HepG2 (cell line): Measurements from ENCODE around the gene TUBA1A. TPM values are rescaled to one million over a fixed set of nuclear protein-coding genes. Genes with fewer than 3 reads are reported as not detected.

Source experiments
- ATAC-seq: fragments of 200-7000 bp; cut with Tn5 transposase; 3 replicates; pipeline ENCODE4 v1.9.1; 2020; ENCODE audit warnings: mild to moderate bottlenecking, moderate library complexity
- BruUV-seq: library from RNA; stranded (reverse); fragments of 400-500 nt; replicated peaks from 2 replicates; lab custom pipeline; 2021; lab: Mats Ljungman, UMichigan
- CTCF ChIA-PET: fragments of 300-600 bp; formaldehyde crosslinking; extraction: SDS; loops from one replicate; lab custom pipeline; 2021; ENCODE audit warnings: low total read pairs, inconsistent platforms, low intra/inter-chr PET ratio; lab: Yijun Ruan, JAX
- POLR2A ChIA-PET: fragments of 350-600 bp; sonication (Branson Sonifier 250); formaldehyde crosslinking; loops from one replicate; lab custom pipeline; 2020; ENCODE audit warnings: antibody characterized with exemption, inconsistent platforms; lab: Yijun Ruan, JAX
- DNase-seq: peaks from one replicate; pipeline ENCODE4 v3.0.0-alpha.2; 2015; ENCODE audit warnings: low spot score
- FAIRE-seq: peaks from 3 replicates; lab custom pipeline; 2011; peaks lifted over from hg19 to GRCh38; lab: Jason Lieb, UNC
- H2AFZ ChIP-seq: one replicate; pipeline ENCODE4 v1.6.1; 2011; ENCODE audit warnings: low read length, inconsistent platforms
- H3K27ac ChIP-seq: fragments of 300-600 bp; 3 replicates; pipeline ENCODE4 v1.8.0; 2011; ENCODE audit warnings: mixed run types, mild to moderate bottlenecking, mixed read lengths, low read length, inconsistent platforms; ENCODE audit not compliant: insufficient read depth; ENCODE audit errors: extremely low read length
- H3K27me3 ChIP-seq, 2 experiments: fragments of 200-600 bp in 1 of 2; 2 replicates in 1 of 2; 3 replicates in 1 of 2; pipeline versions ENCODE4 v1.6.0 to v1.8.0; 2011; ENCODE audit warnings: low read length in 2 of 2, mild to moderate bottlenecking in 2 of 2, moderate library complexity in 2 of 2, inconsistent platforms in 1 of 2; ENCODE audit not compliant: insufficient read depth in 2 of 2, control insufficient read depth in 1 of 2
- H3K36me3 ChIP-seq, 2 experiments: fragments of 200-600 bp in 1 of 2; replicated peaks in 1 of 2; 2 replicates in 1 of 2; 3 replicates in 1 of 2; pipeline versions ENCODE4 v1.5.1 to v1.8.0; 2011; ENCODE audit warnings: low read length in 2 of 2, inconsistent platforms in 1 of 2; ENCODE audit not compliant: insufficient read depth in 2 of 2, control insufficient read depth in 1 of 2
- H3K4me1 ChIP-seq: 2 replicates; pipeline ENCODE4 v1.5.1; 2012; ENCODE audit warnings: low read length, inconsistent platforms; ENCODE audit not compliant: insufficient read depth
- H3K4me2 ChIP-seq: 2 replicates; pipeline ENCODE4 v1.6.0; 2011; ENCODE audit warnings: low read depth, low read length, inconsistent platforms
- H3K4me3 ChIP-seq, 3 experiments: fragments of 200-600 bp in 1 of 3; sonication (generic), shearing (Covaris generic) in 1 of 3; replicated peaks in 1 of 3; 2 replicates each; pipeline ENCODE4 v1.5.1; 2011 to 2016; ENCODE audit warnings: low read length in 3 of 3, inconsistent platforms in 2 of 3, low read depth in 2 of 3, mild to moderate bottlenecking in 2 of 3, control low read depth in 1 of 3, mixed read lengths in 1 of 3; ENCODE audit not compliant: insufficient read depth in 1 of 3
- H3K79me2 ChIP-seq: one replicate; pipeline ENCODE4 v1.6.1; 2011; ENCODE audit warnings: low read length, inconsistent platforms; ENCODE audit not compliant: insufficient read depth
- H3K9ac ChIP-seq: 2 replicates; pipeline ENCODE4 v1.6.0; 2011; ENCODE audit warnings: mild to moderate bottlenecking, low read depth, low read length, inconsistent platforms; ENCODE audit not compliant: insufficient read depth
- H3K9me3 ChIP-seq: 2 replicates; pipeline ENCODE4 v1.5.1; 2012; ENCODE audit warnings: mild to moderate bottlenecking, low read length
- H4K20me1 ChIP-seq: 2 replicates; pipeline ENCODE4 v1.6.0; 2011; ENCODE audit warnings: inconsistent platforms, mild to moderate bottlenecking, low read length, moderate library complexity; ENCODE audit not compliant: insufficient read depth
- HES4 ChIP-seq: sonication (generic); formaldehyde crosslinking; IDR thresholded peaks from 2 replicates; pipeline ENCODE4 v1.9.0; 2021; ENCODE audit warnings: mild to moderate bottlenecking, missing genetic modification reagents, borderline replicate concordance
- JUND ChIP-seq: sonication (generic); formaldehyde crosslinking; IDR thresholded peaks from 2 replicates; pipeline ENCODE4 v1.8.0; 2022; ENCODE audit warnings: mild to moderate bottlenecking, missing genetic modification reagents
- KDM2A ChIP-seq: sonication (generic); formaldehyde crosslinking; IDR thresholded peaks from 2 replicates; pipeline ENCODE4 v1.4.0; 2020; ENCODE audit warnings: low read depth, missing genetic modification reagents, borderline replicate concordance
- MIER2 ChIP-seq: IDR thresholded peaks from 2 replicates; pipeline ENCODE4 v1.6.1; 2016; ENCODE audit warnings: missing biosample characterization, missing genetic modification reagents
- MTF1 ChIP-seq: sonication (generic); formaldehyde crosslinking; IDR thresholded peaks from 2 replicates; pipeline ENCODE4 v1.5.0; 2020; ENCODE audit warnings: missing genetic modification reagents
- NCOA2 ChIP-seq: sonication (generic); formaldehyde crosslinking; IDR thresholded peaks from 2 replicates; pipeline ENCODE4 v1.8.0; 2022; ENCODE audit warnings: inconsistent platforms
- ZNF138 ChIP-seq: sonication (generic); formaldehyde crosslinking; IDR thresholded peaks from 2 replicates; pipeline ENCODE4 v1.5.0; 2020; ENCODE audit warnings: mild to moderate bottlenecking, low read depth, missing genetic modification reagents
- ZNF329 ChIP-seq: sonication (generic); formaldehyde crosslinking; IDR thresholded peaks from 2 replicates; pipeline ENCODE4 v1.9.0; 2021; ENCODE audit warnings: low read depth, mild to moderate bottlenecking, missing genetic modification reagents
- ZNF75D ChIP-seq: sonication (generic); formaldehyde crosslinking; IDR thresholded peaks from 2 replicates; pipeline ENCODE4 v1.8.1; 2023; ENCODE audit warnings: missing genetic modification reagents, mild to moderate bottlenecking, borderline replicate concordance
- WGBS: methylation state at CpG from one replicate; pipeline ENCODE4 v1.1.6; 2017; ENCODE audit warnings: low lambda C conversion rate; 5-methylcytosine and 5-hydroxymethylcytosine counted together
- in situ Hi-C: cut with HindIII; loops from 2 replicates; pipeline ENCODE4 v1.10.0; 2017; ENCODE audit warnings: low pct_unique_long_range_greater_than_20kb; ENCODE audit not compliant: extremely low pct_ligation_motif_present
- intact Hi-C: fragments of 100-400 bp; cut with micrococcal nuclease; formaldehyde crosslinking; loops from one replicate; pipeline ENCODE4 v1.10.0; 2022; ENCODE audit not compliant: unreplicated experiment
- polyA plus RNA-seq, 8 experiments: library from polyadenylated mRNA; depleted of rRNA in 3 of 8; stranded (reverse) in 7 of 8; unstranded in 1 of 8; fragments of >200 nt; fragmentation: Illumina TruSeq in 4 of 8; extraction: Trizol in 4 of 8; gene quantifications; 2 replicates each; pipeline versions ENCODE4 v1.2.1 to v1.2.3, GENCODE V29; 2011 to 2016; ENCODE audit warnings: low read depth in 4 of 8, missing spikeins in 1 of 8, mixed read lengths in 1 of 8; ENCODE audit not compliant: insufficient read depth in 1 of 8
- total RNA-seq, 5 experiments: library from RNA; depleted of rRNA; stranded (reverse); fragments of >200 nt; fragmentation: Illumina TruSeq; extraction: Trizol; gene quantifications; 2 replicates each; pipeline ENCODE4 v1.2.3, GENCODE V29; 2016; ENCODE audit warnings: low read depth in 1 of 5
- TF ChIP-seq, protein P1 (sequence below): IDR thresholded peaks from 2 replicates; pipeline ENCODE4 v1.6.1; 2016
- TF ChIP-seq, protein P2 (sequence below): sonication (generic); formaldehyde crosslinking; IDR thresholded peaks from 2 replicates; pipeline ENCODE4 v1.5.0; 2020; ENCODE audit warnings: mild to moderate bottlenecking, missing genetic modification reagents

The TUBA1A gene
- total and polyA plus RNA-seq, 2 of the 13 experiments (the other 11 are each of a cell fraction or from before 2014, with no cell fraction given): 20.7 to 24.8 TPM

DNA sequence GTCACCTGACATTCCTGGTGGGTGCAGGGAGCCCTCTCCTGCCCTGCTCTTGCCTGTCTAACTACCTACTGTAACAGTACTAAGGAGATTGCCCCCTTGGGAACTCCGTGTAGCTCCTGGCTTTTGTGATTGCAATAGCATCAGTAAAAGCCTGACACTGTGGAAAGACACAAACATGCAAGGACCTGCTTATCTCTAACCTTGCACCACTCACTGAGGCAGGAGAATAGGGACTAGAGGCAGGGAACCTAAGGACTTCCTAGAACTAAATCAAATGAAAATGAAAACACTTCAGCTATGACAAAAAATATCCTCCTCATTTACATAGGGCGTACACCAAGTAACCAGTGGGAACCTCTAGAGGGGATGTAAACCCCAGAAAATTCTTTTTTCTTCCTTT, 28.5 kb downstream of the TUBA1A start:
- Histone ChIP-seq H3K4me3 (no peak overlapping the region), H3K27ac (no peak overlapping the region), H3K4me1 (no peaks in the 10 kb centered on the region), H2AFZ (no peak overlapping the region), H3K9me3 (no peaks in the 10 kb centered on the region), H3K79me2 (no peaks in the 10 kb centered on the region), H4K20me1 (no peaks in the 10 kb centered on the region), H3K9ac (no peak overlapping the region), H3K27me3 (no peaks in the 10 kb centered on the region; a peak in 2 of 5 replicates), H3K36me3 (no peaks in the 10 kb centered on the region), H3K4me2 (no peak overlapping the region)
- intact Hi-C loops: no loop called here
- 33% methylated on average over 2 of the region's 2 CpGs for WGBS
- BruUV-seq: no TSS peak
- DNase-seq (no peak), ATAC-seq (no peak), FAIRE-seq (no peak)
- no peak for TF ChIP-seq JUND (CRISPR knock-in tag)
- TF ChIP-seq ZNF138 (CRISPR knock-in tag): no peak
- no peak for TF ChIP-seq ZNF329 (CRISPR knock-in tag)
- no peak for TF ChIP-seq KDM2A (CRISPR knock-in tag)
- TF ChIP-seq HES4: no peak
- TF ChIP-seq, protein P1, sequence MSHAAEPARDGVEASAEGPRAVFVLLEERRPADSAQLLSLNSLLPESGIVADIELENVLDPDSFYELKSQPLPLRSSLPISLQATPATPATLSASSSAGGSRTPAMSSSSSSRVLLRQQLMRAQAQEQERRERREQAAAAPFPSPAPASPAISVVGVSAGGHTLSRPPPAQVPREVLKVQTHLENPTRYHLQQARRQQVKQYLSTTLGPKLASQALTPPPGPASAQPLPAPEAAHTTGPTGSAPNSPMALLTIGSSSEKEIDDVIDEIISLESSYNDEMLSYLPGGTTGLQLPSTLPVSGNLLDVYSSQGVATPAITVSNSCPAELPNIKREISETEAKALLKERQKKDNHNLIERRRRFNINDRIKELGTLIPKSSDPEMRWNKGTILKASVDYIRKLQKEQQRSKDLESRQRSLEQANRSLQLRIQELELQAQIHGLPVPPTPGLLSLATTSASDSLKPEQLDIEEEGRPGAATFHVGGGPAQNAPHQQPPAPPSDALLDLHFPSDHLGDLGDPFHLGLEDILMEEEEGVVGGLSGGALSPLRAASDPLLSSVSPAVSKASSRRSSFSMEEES (CRISPR knock-in tag): no peak
- no peak for TF ChIP-seq NCOA2 (CRISPR knock-in tag)
- TF ChIP-seq, protein P2, sequence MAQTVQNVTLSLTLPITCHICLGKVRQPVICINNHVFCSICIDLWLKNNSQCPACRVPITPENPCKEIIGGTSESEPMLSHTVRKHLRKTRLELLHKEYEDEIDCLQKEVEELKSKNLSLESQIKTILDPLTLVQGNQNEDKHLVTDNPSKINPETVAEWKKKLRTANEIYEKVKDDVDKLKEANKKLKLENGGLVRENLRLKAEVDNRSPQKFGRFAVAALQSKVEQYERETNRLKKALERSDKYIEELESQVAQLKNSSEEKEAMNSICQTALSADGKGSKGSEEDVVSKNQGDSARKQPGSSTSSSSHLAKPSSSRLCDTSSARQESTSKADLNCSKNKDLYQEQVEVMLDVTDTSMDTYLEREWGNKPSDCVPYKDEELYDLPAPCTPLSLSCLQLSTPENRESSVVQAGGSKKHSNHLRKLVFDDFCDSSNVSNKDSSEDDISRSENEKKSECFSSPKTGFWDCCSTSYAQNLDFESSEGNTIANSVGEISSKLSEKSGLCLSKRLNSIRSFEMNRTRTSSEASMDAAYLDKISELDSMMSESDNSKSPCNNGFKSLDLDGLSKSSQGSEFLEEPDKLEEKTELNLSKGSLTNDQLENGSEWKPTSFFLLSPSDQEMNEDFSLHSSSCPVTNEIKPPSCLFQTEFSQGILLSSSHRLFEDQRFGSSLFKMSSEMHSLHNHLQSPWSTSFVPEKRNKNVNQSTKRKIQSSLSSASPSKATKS (CRISPR knock-in tag): no peak
- TF ChIP-seq ZNF75D: no peak
- TF ChIP-seq MIER2 (CRISPR knock-in tag): no peak
- TF ChIP-seq MTF1: no peak
- ChIA-PET CTCF (no interaction called here), POLR2A (no interaction called here)
- in situ Hi-C loops: no loop called here
